Right renal cortex interstitium (tissue), 3 donors: ENCODE data around the gene FSHR. TPM values are rescaled to one million over a fixed set of nuclear protein-coding genes. Genes with fewer than 3 reads are reported as not detected.

ENCODE experiments used
- DNase-seq, 3 donors: peaks; one replicate each; pipeline ENCODE4 v3.0.0-alpha.2; 2013; ENCODE audit warnings: low read depth in 3 of 3, low spot score in 2 of 3
- polyA plus RNA-seq, 3 donors: library from polyadenylated mRNA; unstranded; fragments of 120-200 nt; gene quantifications; one replicate each; pipeline ENCODE4 v1.2.1, GENCODE V29; 2013; ENCODE audit not compliant: insufficient read length in 3 of 3

Gene FSHR, protein sequence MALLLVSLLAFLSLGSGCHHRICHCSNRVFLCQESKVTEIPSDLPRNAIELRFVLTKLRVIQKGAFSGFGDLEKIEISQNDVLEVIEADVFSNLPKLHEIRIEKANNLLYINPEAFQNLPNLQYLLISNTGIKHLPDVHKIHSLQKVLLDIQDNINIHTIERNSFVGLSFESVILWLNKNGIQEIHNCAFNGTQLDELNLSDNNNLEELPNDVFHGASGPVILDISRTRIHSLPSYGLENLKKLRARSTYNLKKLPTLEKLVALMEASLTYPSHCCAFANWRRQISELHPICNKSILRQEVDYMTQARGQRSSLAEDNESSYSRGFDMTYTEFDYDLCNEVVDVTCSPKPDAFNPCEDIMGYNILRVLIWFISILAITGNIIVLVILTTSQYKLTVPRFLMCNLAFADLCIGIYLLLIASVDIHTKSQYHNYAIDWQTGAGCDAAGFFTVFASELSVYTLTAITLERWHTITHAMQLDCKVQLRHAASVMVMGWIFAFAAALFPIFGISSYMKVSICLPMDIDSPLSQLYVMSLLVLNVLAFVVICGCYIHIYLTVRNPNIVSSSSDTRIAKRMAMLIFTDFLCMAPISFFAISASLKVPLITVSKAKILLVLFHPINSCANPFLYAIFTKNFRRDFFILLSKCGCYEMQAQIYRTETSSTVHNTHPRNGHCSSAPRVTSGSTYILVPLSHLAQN
- polyA plus RNA-seq: not detected

DNA sequence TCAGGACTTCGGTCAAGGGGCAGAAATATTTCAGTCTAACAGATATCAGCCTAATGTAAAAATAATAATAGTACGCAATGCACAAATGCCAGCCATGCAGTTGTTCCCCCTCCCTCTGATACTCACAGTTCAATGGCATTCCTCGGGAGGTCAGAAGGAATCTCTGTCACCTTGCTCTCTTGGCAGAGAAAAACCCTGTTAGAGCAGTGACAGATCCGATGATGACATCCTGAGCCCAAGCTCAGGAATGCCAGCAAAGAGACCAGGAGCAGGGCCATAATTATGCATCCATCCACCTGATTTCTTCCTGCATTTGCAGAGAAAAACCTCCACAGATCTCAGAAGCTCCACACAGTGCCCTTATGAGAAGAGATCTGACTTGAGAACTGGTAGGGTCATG lies at the start of gene FSHR:
TSS of gene FSHR (minus strand) at position 376 of the 400 bp plus-strand sequence. CDS start at position 278, 98 bp downstream.
- DNase-seq: no peak

DNA sequence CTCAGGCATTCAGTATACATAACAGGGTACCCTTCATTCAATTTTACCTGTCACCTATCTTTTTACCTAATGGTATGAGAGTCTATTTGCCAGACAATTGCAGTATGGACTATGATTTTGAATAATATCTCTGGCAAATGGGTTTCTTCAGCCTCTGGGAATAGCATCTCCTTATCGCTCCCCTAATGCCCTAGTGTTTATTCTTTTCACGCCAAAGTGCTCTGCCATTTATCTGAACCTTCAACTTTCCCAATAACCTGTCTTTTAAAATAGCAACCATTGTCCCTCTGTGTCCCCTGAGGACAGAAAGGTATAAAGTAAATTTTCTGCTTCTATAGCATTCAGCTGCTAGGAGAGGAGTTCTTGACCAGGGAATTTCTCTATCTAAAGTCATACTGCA lies 45.0 kb upstream of the FSHR start:
- DNase-seq: no peak

DNA sequence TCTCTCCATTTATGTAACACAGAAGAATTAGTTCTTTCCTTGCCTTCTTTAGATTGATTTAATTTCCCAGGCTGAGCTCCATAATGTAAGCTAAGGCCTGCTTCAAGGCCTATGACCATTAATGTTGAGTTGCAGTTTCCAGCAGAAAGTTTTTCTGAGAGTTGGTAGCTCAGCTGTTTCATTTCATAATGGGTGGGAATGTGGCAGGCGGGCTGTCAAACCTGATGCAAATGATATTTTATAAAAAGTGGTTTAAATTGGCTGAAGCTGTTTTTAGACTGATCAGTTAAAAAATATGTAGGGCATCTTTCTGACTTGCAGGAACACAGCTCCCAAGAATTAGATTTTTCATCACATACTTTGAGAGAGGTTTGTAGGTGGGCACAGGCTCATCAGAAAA lies 40.4 kb upstream of the FSHR start:
- DNase-seq: no peak

DNA sequence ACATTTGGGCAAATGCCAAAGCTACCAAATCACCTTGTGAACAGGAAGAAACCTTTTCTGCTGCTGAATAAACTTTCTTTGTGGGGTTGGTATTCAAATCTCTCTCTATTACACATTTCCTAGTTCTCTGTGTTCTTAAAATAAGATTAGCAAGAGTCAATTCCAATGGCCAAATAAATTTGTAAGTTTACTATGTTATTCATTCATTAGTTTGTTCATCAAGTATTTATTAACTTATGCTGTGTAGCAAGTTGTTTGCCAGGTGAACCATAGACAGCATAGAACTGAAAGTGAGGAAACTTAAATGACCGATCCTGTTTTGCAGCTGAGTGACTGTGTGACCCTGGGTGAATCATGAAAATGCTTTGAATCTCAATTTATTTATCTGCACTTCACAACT lies 37.7 kb upstream of the FSHR start:
- DNase-seq: no peak

DNA sequence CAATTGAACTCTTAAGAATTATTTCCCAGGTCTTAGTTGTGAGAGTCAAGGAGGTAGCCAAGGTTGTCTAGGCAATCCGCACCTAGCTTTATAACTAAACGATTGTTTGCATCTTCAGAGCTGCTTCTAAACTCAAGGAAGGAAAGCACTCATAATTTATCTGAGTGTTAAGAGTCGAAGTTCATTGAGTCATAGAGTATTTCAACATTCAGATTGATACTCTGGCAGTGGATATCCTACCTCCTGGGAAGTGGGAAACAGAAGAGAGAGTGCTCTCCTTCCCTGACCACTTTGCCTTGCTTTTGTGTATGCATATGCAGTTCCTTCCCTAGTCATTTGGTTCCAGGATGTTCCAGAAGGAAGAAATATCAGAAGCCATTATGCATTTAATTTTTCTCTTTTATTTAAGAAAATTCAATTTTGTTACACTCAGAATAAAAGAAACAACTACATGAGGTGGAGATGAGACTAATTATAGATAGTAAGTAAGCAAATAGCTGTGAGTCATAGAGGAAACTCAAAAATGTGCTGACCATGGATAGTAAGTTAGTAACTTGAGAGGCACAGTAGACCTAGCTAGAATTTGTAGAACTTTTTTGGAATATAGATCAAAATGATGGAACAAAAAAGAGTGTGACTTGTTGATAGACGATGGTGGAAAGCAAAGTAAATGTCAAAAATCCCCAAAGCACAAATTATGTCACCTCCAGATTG lies 35.4 kb upstream of the FSHR start:
- DNase-seq: no peak

DNA sequence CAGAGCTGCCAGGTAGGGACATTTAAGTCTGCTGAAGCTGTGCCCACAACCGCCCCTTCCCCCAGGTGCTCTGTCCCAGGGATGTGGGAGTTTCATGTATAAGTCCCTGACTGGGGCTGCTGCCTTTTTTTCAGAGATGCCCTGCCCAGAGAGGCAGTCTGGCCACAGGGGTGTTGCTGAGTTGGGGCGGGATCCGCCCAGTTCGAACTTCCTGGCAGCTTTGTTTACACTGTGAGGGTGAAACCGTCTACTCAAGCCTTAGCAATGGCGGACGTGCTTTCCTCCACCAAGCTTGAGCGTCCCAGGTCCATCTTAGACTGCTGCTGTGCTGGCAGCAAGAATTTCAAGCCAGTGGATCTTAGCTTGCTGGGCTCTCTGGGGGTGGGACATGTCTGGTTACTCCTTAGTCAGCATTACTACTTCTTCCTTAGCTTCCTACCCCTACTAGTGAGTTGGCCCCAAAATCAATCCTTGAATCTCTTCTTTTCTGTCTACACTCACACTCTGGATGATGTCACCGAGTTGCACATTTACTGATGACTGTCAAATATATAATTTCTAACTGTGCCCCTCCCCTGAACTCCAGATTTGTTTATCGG lies 31.8 kb upstream of the FSHR start:
- no peak for DNase-seq

DNA sequence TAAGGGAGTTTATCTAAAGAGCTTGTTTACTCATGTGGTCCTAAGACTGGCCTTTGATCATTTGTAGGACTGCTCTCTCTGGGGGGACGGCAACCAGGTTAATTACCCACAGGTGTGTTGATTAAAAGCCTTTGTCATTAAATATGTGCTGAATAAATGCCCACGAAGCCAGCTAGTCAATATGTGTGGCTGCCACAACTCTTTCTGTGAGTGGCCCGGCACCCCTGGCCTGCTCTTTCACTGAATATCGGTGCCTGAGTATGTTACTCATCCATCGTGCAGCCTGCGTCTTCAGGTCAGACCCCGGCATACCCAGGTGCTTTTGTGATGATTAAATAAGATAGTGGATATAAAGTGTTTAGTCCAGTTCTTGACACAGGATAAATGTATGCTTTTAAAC lies 24.3 kb upstream of the FSHR start:
- DNase-seq: no peak

DNA sequence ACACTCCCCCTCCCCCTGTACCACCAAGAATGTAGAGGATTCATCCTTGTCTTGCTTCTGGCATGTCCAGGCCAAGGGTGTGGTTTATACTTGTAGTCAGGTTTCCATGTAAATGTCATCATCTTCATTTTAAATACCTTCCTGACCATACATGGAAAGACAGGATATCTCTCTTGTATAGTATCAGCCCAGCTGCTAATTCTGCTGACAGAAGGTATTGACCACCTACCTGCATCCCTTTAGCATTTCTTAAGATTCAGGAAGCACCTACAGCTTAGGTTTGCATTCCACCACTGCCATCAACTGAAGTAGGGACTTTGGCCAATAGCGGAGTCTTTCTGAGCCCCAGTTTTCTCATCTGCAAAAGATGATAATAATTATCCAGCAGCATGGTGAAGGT lies 22.9 kb upstream of the FSHR start:
- no peak for DNase-seq

DNA sequence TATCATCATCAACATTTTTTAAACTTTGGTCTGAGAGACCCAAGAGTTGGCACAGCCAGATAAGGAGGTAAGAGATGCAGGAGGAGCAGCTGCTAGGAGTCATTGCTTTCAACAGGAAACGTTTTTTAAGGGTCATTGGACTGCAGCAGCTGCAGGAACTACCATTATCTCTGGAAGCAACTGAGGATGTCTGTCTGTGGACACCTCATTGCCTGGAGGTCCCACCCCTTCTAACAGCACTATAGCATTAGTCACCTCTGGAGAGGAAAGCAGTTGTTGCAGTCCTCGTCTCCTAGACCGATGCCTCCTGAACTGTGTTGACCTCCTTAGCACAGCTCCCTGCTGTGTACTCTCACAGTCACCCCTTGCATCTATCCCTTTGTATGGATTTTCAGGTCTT lies 21.5 kb upstream of the FSHR start:
- no peak for DNase-seq

DNA sequence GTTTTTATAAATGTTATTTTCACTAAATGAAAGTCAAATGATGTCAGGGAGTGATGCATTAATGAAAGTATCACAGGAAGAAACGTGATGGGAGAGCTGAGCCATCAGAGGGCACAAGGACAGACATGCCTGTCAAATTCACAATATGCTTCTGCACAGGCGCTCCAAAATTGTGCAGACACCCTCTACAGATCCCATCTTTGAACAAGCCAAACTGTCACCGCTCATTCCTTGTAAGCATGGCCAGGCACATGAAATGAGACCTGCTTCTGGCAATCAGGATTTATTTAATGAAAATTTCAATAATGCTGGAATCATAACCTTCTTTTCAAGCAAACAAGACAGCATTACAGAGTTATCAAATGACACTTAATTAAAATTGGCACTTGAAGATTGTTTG lies 20.4 kb upstream of the FSHR start:
- DNase-seq: no peak

DNA sequence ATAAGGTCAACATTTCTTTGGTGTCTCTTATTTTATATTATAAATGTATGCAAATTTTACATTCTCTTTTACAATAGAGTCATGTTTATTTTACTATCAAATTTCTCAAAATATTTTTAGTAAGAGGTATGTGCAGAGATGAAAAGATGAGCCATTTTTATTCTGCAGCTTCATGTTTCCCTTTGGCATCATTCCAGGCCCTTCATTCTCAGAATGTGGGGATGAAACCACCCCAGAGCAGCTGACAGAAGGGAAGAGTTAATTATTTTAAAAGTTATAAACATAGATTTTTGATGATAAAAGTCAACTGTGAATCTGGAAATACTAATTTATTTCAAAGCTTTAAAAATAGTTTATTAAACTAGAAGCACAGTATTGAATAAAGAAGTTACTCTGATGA lies 12.8 kb upstream of the FSHR start:
- no peak for DNase-seq

DNA sequence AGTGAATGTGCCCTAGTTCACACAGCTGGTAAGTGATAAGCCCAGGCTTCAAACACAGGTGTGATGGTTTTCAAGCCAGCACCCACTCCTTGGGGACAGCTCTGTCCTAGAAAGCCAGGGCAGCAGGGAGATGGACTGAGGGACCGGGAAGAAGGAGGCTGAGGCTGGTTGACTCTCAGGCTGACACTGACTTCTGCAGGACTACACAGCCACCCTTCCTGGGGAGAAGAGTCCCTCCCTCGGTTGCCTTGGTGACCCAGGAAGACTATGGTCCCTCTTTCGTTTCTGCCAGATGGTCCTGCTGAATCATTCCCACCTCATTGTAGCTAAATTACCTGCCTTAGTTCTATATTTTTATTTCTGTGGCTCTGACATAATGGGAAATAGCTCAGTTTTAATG lies 11.3 kb upstream of the FSHR start:
- no peak for DNase-seq

DNA sequence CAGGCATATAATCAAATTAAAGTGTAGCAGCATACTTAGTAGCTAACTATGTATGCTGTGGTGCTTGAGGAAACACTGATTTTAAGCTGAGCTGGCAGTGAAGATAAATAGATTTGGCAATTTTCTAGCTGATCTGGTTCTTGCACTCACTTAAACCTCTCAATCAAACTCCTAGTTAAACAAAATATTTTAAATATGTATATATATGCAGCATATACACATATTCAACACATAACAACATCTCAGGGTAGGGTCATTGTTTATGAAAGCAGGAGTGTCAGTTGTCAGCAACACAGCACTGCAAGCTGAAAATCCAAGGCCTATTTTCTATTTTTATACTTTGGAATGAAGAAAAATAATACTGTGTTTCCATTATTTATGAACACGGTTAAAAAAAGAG lies 10.4 kb upstream of the FSHR start:
- DNase-seq: no peak

DNA sequence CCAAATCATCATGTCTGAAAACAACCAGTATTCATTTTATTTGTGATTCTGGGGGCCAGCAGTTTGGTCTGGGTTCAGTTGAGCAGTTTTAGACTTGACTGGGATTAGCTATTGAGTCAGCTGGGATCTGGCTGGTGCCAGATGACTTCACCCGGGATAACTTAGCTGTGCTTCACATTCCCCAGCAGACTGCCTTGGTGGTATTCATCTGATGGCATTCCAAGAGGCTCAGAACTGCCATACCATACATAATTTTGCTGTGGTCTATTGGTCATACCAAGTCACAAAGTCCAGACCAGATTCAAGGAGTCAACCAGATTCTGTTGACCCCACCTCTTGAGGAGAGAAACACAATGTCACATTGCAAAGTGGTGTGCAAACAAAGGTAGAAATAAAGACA lies 7.8 kb upstream of the FSHR start:
- DNase-seq: no peak

DNA sequence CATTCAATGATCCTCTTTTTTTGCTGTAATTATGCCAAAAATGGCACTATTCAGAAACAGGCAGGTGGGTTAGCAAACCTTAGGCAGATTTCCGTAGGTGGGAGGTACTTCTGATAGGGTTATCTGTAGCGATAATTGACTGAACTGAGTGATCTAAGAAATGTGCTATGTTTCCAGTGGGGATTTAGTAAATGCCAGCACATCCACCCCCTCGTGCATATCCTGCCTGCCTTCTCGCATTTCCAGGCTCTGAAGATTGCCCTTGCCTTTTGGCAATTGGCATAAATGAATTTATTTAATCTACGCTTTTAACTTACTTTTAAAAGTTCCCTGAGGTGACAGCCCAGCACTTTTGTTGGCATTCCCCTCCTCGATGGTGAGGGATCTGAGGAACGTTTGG lies 576 bp upstream of the FSHR start:
- DNase-seq: no peak

DNA sequence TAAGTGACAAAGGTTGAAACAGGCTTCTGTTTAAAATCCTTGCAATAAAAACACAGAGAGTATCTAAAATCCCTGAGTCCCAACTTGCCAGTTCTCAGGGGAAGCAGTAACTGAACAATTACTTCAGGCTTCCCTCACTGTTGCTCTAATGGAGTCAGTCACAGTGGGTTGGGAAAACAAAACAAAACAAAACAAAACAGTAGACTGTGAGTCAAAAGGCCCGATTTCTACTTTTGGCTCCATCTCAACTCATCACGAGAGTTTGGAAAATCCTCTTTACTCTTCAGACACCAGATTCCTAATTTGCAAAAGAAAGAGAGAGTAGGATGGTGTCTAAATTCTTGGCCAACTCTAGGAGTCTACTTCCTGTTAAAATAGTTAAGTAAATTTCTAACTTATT lies 1.1 kb downstream of the FSHR start:
- DNase-seq: no peak

DNA sequence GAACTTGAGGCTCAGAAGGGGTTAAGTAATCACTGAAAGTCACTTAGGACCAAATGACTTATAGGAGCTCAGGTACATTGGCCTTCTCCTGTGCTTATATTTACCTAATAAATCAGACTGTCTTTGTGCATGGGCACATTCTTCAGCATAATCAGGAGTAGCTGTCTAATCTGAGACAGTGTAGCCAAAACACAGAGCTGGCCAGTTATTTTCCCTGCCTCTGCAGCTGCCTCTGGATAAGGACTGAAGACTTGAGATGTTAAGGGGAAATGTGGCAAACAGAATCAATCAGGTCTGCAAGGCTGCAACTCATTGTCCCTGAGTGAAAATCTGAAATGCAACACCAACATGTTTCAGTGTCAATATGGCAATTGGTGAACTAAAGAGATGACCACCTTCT lies 1.5 kb downstream of the FSHR start:
- DNase-seq: no peak

DNA sequence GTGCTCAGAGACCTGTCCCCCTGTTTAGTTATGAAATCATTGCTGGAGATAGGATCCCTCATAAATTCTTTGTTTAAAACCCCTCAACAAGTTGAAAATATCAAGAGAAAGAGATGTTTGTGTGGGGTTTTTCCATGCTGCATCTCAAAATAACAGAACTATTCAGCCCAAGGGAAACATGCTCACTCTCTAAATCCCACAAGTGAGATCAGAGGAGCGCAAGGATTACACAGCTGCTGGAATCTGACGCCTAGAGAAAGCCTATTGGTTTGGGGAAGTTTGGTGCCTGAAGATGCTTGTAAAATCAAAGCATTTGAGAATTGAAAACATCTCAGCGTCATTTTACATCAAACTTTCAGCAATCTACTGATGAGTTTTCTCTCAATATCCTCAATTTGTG lies 7.9 kb downstream of the FSHR start:
- no peak for DNase-seq

DNA sequence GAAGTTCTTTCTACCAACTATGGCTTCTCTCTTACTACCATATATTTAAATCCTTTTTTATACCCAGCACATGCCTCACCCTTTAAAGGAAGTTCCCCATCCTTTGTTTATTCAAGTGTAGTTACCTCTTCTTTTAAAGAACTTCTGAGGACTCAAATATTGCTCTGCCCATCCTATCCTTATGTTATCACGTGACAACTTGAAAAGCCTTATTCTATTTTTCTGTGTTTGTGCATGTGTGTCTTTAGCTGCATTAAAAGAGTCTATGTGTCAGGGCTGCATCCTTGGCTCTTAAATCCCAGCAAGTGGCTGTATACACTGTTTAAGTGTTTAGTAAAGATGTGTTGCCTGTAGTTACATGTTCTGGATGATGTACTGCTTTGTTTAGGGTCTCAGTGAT lies 22.5 kb downstream of the FSHR start:
- DNase-seq: no peak

DNA sequence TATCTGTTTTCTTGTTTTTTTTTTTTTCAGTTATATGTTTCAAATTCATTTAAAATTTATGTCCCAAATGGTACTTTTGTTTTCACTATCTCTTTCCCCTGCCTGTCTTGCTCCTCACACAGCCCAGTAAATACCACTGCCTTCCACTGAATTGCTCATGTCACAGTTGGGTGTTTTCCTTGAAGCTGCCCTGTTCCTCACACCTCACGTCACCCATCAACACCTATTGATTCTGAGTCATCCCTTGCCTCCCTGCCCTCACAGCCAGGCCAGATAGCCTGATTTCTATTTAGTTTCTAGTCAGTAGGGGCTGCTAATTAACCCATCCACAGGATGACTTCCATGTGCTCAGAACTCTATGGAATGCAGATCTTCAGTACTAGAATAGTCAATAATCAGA lies 25.3 kb downstream of the FSHR start:
- no peak for DNase-seq

DNA sequence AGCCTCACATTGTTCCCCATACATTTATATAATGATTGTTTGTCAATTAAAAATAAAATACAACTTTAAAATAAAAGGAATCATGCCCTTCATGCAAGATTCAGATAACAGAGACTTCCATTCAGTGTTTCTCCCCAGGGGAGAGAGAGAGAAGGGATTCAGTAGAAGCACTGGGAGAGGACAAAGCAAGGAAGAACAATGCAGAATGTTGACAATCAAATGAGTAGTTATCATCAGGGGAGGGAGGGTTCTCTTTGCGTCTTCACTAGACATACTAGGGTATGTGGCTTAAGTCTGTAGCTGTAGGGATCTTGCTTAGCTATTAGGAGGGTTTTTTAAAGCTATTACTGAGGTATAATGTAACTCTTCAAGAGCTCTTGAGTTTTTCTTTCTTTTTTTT lies 30.7 kb downstream of the FSHR start:
- no peak for DNase-seq
